RPMI8226 (cell line): ENCODE data around the gene TAF3.

Source experiments
- DNase-seq: peaks from one replicate; pipeline ENCODE4 v3.0.0-alpha.2; 2015

TAF3 gene

GRCh38 chr10:7937315-7937945 lies 119.1 kb downstream of the TAF3 start:
- DNase-seq = no peak

DNA sequence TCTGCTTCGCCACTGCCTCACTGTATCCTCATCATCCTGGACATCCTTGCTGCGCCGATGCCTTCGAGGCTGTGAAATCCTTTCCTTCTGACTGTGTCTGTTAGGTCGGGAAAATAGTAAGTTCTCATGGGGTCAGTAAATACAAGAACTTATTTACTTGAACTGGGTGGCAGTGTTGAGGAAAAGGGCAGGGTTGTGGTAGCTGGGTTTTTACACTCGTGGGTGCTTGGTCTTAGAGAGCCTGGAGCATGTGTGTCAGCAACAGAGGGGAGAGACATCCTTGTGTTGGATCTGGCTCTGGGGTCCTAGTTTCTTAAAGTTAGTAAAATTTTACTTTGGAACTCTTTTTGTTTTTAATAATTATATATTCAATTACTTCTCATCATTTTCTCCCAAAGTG lies 123.3 kb downstream of the TAF3 start:
- DNase-seq = no peak

DNA sequence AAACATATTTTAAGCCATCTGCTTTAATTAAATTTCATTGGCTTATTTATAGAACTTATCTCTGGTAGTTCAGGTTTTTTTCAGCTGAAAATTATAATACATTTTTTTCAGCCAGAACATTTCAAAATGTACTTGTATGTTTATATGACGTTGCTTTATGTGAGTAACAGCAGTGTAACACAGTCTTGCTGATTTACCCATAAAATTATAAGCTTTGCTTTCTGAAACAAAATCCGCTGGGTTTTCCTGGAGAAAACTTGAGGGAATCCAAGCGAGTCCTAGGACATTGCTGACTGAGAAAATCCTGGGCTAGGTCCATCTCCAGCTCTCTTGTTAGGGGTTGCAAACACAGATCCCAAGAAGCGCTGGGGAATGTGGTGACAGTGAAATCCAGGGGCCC lies 124.0 kb downstream of the TAF3 start:
- no peak for DNase-seq

DNA sequence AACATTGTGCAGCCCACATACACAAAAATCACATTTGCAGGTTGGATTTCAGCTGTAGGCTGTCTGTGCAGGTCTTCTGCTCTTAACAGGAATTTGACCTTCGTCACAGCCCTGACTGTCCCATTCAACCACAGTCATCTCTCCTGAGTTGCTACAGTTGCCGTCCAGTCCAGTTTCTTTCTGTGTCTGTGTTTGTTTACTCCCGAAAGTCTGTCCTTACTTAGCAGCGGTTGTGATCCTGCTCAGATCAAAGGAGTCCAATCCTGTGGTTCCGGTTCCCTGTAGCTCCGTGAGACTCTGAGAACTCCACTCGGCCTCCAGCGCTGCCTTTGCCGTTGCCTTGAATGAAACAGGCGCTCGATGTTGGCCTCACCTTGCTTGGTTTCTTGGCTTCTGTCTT lies 124.6 kb downstream of the TAF3 start:
- no peak for DNase-seq

DNA sequence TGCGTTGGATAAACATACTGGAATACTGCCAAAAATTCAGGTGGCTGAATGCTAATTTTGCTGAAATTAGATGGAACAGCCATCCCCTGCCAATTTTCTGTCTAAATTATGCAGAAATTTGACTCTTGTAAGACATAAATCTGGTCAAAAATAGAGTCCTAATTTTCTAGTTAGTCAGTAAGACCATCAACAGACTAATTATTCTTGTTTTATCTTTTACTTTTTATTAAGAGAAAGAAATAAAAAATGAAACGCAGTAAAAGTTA lies 125.8 kb downstream of the TAF3 start:
- no peak for DNase-seq

DNA sequence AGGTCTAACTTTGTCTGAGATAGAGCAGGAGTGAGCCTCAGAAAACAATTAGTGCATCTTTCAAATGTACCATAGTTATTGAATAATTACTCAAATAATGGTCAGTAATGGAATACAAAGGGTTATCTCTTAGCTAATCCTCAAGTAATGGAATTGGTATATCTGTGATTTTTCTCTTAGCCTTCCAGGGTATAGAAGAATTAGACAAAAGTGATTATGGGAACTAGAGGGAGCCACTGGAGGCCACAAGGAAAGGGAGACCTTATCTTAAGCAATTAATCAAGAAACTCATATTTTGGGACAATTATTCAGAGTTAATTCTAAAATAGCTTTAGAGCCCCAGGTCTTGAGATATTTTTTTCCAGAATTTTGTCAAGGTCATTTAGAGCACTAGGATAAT lies 126.2 kb downstream of the TAF3 start:
- no peak for DNase-seq

- DNase-seq = no peak
These were observed 126.7 kb downstream of the TAF3 start for GRCh38 chr10:7945034-7945433.

- DNase-seq = no peak
These were observed 127.3 kb downstream of the TAF3 start for GRCh38 chr10:7945469-7946187.

DNA sequence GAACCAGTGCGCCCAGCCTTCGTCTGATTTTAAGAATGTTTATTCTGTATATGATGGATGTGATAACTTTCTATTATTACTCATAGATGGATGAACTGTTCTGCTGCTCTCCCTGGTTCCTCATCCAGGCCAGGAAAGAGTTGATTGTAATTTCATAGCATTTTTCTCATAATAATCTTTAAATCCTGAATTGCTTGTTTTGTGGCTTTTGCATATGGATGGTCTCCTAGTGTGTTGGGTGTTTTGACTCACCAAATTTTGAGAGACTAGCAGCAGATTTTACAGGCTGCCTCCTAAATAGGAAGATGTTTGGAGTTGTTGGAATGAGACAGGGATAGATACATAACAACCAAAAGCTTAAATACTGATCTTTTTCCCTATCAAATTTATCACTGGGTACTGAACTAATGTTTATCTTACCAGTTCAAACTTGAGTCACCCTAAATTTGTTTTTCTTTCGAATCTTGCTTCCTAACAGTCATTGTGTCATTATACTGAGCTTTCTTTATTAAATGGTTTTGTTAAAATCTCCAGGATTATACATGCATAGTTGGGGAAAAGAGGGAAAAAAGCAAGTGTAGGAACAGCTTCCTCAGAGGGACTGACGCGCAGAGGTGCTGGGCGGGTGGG lies 130.2 kb downstream of the TAF3 start:
- no peak for DNase-seq

DNA sequence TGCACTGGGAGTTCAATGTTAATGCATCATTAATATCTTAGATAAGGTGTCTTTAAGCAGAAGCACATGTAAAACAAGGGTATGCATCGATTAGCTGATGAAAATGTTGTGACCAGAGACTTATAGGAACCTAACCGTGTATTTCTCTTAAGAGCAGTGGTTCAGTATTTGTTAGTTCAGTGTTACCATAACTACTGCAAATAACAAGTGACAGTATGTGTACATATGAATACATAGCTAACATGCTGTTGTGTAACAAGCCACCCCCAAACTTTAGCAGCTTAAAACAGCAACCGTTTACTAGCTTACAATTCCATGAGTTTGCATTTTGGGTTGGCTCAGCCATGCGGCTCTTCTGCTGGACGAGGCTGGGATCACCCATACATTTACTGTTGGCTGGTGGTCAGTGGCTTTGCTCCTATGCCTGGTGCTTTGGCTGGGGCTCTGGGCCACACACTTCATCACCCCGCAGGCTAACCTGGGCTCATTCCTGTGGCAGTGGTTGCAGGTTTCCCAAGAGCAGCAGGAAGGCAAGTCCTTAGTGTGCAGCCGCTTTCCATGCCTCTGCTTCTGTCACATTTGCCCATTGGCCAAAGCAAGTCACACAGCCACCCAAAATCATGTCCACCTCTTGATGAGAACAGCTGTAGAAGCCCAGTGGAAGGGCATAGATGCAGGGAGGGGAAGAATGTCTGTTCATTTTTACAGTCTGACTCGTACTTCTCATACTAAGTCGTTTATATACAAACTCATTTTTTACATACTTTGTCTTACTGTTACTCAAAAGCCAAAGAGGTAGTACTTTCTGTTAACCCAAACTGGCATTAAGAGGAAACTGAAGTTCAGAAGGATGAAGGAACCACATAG lies 132.9 kb downstream of the TAF3 start:
- DNase-seq = no peak

GRCh38 chr10:7952266-7952665 lies 134.0 kb downstream of the TAF3 start:
- DNase-seq = no peak

GRCh38 chr10:7953447-7953846 lies 135.1 kb downstream of the TAF3 start:
- DNase-seq = no peak

DNA sequence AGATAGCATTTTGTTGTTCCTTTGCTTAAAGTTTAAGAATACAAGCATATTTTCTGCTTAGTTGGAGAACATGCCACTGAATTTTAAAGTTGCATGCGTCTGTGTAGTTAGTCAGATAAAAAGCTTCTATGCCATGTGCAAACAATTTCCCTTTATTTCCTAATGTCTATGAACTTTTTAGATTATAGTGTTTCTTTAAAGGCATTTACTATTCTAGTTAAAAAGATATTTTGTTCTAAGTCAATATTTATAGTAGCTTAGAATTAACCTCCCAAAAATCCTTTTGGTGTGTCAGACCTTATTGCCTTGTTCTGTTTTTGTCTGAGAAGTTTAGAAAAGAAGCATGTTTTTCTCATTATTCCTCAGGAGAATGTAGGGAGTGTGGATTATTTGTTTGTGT lies 137.1 kb downstream of the TAF3 start:
- DNase-seq = no peak

GRCh38 chr10:7956508-7956907 lies 138.2 kb downstream of the TAF3 start:
- peak; percentile 51 for DNase-seq

DNA sequence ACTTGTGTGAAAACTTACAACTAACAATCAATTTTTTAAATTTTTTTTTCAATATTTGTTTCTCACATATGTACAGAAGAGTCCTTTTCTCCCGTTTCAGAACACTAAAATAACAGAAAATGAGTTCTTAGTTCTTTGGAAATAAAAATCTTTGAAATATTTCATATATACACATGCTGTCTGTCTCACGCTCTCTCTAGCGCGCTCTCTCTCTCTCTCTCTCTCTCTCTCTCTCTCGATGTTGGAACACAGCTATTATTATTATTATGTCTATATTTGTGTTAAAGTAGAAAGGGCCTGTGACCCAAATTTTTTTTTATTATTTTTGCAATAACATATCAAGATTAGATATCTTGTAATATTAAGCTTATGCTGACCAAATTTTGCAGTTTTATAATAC lies 139.3 kb downstream of the TAF3 start:
- DNase-seq = no peak

- DNase-seq = no peak
These were observed 140.1 kb downstream of the TAF3 start for GRCh38 chr10:7958442-7958841.

GRCh38 chr10:7960108-7960507 lies 141.8 kb downstream of the TAF3 start:
- no peak for DNase-seq

GRCh38 chr10:7962592-7962991 lies 144.3 kb downstream of the TAF3 start:
- DNase-seq = no peak

- no peak for DNase-seq
These were observed 147.2 kb downstream of the TAF3 start for GRCh38 chr10:7965457-7965856.

DNA sequence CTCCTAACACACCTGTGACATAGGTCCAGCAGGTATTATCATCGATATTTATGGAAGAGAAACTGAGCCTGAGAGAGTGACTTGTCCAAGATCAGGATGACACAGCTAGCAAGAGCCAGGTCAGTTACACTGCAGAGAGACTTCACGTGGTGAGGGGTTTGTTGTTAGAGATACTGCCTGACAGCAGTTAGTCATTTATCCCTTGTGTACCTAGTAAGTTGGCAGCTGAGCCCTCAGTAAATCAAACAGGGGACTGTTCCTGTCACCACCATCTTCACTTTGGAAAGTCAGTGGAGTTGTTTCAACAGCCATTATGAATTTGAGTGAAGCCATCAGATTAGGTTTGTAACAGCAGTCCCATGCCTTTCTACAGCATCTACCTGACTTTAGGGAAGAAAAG lies 148.7 kb downstream of the TAF3 start:
- DNase-seq = no peak

GRCh38 chr10:7968510-7969112 lies 150.3 kb downstream of the TAF3 start:
- DNase-seq = no peak

DNA sequence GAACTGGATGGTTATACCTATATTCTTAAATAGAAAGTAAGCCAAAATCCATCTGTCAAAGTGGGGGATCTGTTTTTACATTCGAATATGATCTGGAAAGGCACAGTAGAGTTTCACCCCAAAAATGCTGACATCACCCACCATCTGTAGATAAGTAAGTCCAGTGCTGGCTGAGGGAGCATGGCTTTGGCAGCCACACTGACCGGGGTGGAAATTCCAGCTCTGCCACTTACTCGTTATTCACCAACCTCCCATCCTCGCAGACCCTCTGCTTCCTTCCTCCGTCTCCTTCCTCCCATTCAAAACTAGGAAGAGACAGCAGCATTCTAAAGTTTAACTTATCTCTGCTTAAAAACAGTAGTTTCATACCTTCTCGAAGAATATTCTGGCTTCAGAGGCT lies 151.3 kb downstream of the TAF3 start:
- DNase-seq = no peak

- no peak for DNase-seq
These were observed 153.6 kb downstream of the TAF3 start for GRCh38 chr10:7971949-7972348.
